Measurements from ENCODE around the gene SV2B. TPM values are rescaled to one million over a fixed set of nuclear protein-coding genes. Genes with fewer than 3 reads are reported as not detected.

The SV2B gene
- total RNA-seq, 2 donors from 2014 or later: 0.17 to 1.1 TPM

GRCh38 chr15:91320101-91320500 lies 220.0 kb downstream of the SV2B start:
- Histone ChIP-seq H3K4me3 (no peak overlapping the region), H3K27me3 (no peaks in the 10 kb centered on the region), H3K27ac (no peak overlapping the region), H3K4me1 (no peaks in the 10 kb centered on the region), H3K9me3 (no peaks in the 10 kb centered on the region), H3K9ac (ENCODE audit: low read depth in 2 of 2, low read length in 2 of 2) (no peak overlapping the region), H3K36me3 (no peaks in the 10 kb centered on the region)
- DNase-seq: no peak
- no peak for TF ChIP-seq CTCF (IDR thresholded peaks at IDR 0.05)
- intact Hi-C loops (cut with DNase I): no loop called here

GRCh38 chr15:91329914-91330313 lies 229.9 kb downstream of the SV2B start:
- Histone ChIP-seq H3K4me3 (no peak overlapping the region), H3K9me3 (no peaks in the 10 kb centered on the region), H3K36me3 (no peaks in the 10 kb centered on the region), H3K4me1 (no peaks in the 10 kb centered on the region), H3K9ac (ENCODE audit: low read depth in 2 of 2, low read length in 2 of 2) (no peak overlapping the region), H3K27me3 (no peaks in the 10 kb centered on the region), H3K27ac (no peak overlapping the region)
- DNase-seq: no peak
- TF ChIP-seq CTCF (IDR thresholded peaks at IDR 0.05): no peak
- intact Hi-C loops (cut with DNase I): no loop called here

- Histone ChIP-seq H3K4me3 (no peak overlapping the region), H3K9ac (ENCODE audit: low read depth in 2 of 2, low read length in 2 of 2) (no peak overlapping the region), H3K9me3 (no peaks in the 10 kb centered on the region), H3K36me3 (no peaks in the 10 kb centered on the region), H3K4me1 (no peaks in the 10 kb centered on the region), H3K27ac (no peak overlapping the region), H3K27me3 (no peaks in the 10 kb centered on the region)
- no peak for DNase-seq
- no peak for TF ChIP-seq CTCF (IDR thresholded peaks at IDR 0.05)
- intact Hi-C loops (cut with DNase I): no loop called here
These were observed 231.5 kb downstream of the SV2B start for GRCh38 chr15:91331581-91331980.

- no peaks in the 10 kb centered on the region for H3K9me3 ChIP-seq
- H3K9ac ChIP-seq (ENCODE audit: low read depth in 2 of 2, low read length in 2 of 2): no peak overlapping the region
- TF ChIP-seq CTCF (IDR thresholded peaks at IDR 0.05): no peak
- no peaks in the 10 kb centered on the region for H3K4me1 ChIP-seq
- H3K27ac ChIP-seq: no peak overlapping the region
- H3K36me3 ChIP-seq: no peaks in the 10 kb centered on the region
- intact Hi-C loops (cut with DNase I): no loop called here
- no peak for DNase-seq
- H3K4me3 ChIP-seq: no peak overlapping the region
- no peaks in the 10 kb centered on the region for H3K27me3 ChIP-seq
These were observed 235.6 kb downstream of the SV2B start for GRCh38 chr15:91335702-91336101.

- no peaks in the 10 kb centered on the region for H3K27me3 ChIP-seq
- H3K4me3 ChIP-seq: no peak overlapping the region
- H3K27ac ChIP-seq: no peak overlapping the region
- no peaks in the 10 kb centered on the region for H3K4me1 ChIP-seq
- H3K9me3 ChIP-seq: no peaks in the 10 kb centered on the region
- no peak for DNase-seq
- no peak overlapping the region for H3K9ac ChIP-seq (ENCODE audit: low read depth in 2 of 2, low read length in 2 of 2)
- intact Hi-C loops (cut with DNase I): no loop called here
- H3K36me3 ChIP-seq: no peaks in the 10 kb centered on the region
- TF ChIP-seq CTCF (IDR thresholded peaks at IDR 0.05): no peak
These were observed 236.6 kb downstream of the SV2B start for GRCh38 chr15:91336687-91337086.

- no peaks in the 10 kb centered on the region for H3K4me1 ChIP-seq
- no peak overlapping the region for H3K9ac ChIP-seq (ENCODE audit: low read depth in 2 of 2, low read length in 2 of 2)
- no peak for DNase-seq
- H3K9me3 ChIP-seq: no peaks in the 10 kb centered on the region
- no peaks in the 10 kb centered on the region for H3K27me3 ChIP-seq
- TF ChIP-seq CTCF (IDR thresholded peaks at IDR 0.05): no peak
- no peak overlapping the region for H3K4me3 ChIP-seq
- H3K27ac ChIP-seq: no peak overlapping the region
- intact Hi-C loops (cut with DNase I): no loop called here
- no peaks in the 10 kb centered on the region for H3K36me3 ChIP-seq
These were observed 238.7 kb downstream of the SV2B start for GRCh38 chr15:91338766-91339165.
